KMS-11 (cell line): ENCODE data around the gene DOCK10.

ENCODE experiments used
- H2AFZ ChIP-seq: fragments of 200-600 bp; sonication (generic); 2 replicates; pipeline ENCODE4 v1.6.1; 2016; ENCODE audit warnings: antibody characterized with exemption, mixed run types, low read depth
- H3K27ac ChIP-seq: fragments of 200-600 bp; sonication (generic); 2 replicates; pipeline ENCODE4 v1.6.1; 2016; ENCODE audit warnings: mild to moderate bottlenecking, mixed run types
- H3K27me3 ChIP-seq: fragments of 200-600 bp; sonication (generic); 2 replicates; pipeline ENCODE4 v1.6.1; 2017; ENCODE audit warnings: mild to moderate bottlenecking, low read depth, mixed run types, moderate library complexity; ENCODE audit not compliant: insufficient read depth
- H3K36me3 ChIP-seq: fragments of 200-600 bp; sonication (generic); 2 replicates; pipeline ENCODE4 v1.6.1; 2017; ENCODE audit warnings: mild to moderate bottlenecking, mixed run types; ENCODE audit not compliant: insufficient read depth
- H3K4me1 ChIP-seq: fragments of 200-600 bp; sonication (generic); 2 replicates; pipeline ENCODE4 v1.6.1; 2016; ENCODE audit warnings: mild to moderate bottlenecking, low read depth, mixed run types; ENCODE audit not compliant: poor library complexity, severe bottlenecking
- H3K4me2 ChIP-seq: fragments of 200-600 bp; sonication (generic); 2 replicates; pipeline ENCODE4 v1.7.0; 2016; ENCODE audit warnings: mild to moderate bottlenecking, mixed run types
- H3K4me3 ChIP-seq: fragments of 200-600 bp; sonication (generic); IDR thresholded peaks from 2 replicates; pipeline ENCODE4 v1.6.1; 2017; ENCODE audit warnings: low read depth, low read length, mixed read lengths; ENCODE audit not compliant: insufficient read depth
- H3K79me2 ChIP-seq: fragments of 200-600 bp; sonication (generic); 2 replicates; pipeline ENCODE4 v1.6.1; 2016; ENCODE audit warnings: low read depth, mixed run types; ENCODE audit not compliant: insufficient read depth
- H3K9ac ChIP-seq: fragments of 200-600 bp; sonication (generic); 2 replicates; pipeline ENCODE4 v1.6.1; 2016; ENCODE audit warnings: mild to moderate bottlenecking, mixed run types
- H4K20me1 ChIP-seq: fragments of 200-600 bp; sonication (generic); 2 replicates; pipeline ENCODE4 v1.6.1; 2016; ENCODE audit warnings: mild to moderate bottlenecking, mixed run types; ENCODE audit not compliant: insufficient read depth
- CTCF ChIP-seq: fragments of 200-600 bp; sonication (generic); conservative IDR thresholded peaks from 2 replicates; pipeline ENCODE4 v1.6.1; 2017; ENCODE audit warnings: low read depth, mild to moderate bottlenecking, antibody characterized with exemption, low read length, moderate library complexity, mixed read lengths

The DOCK10 gene

GRCh38 chr2:224915136-224915535 lies 127.1 kb downstream of the DOCK10 start:
- no peak for TF ChIP-seq CTCF
- Histone ChIP-seq H3K9ac (no peak overlapping the region), H3K36me3 (no peaks in the 10 kb centered on the region), H3K27me3 (no peaks in the 10 kb centered on the region), H3K4me1 (no peaks in the 10 kb centered on the region), H3K4me3 (no peak overlapping the region), H4K20me1 (no peaks in the 10 kb centered on the region), H3K79me2 (no peaks in the 10 kb centered on the region), H3K27ac (no peak overlapping the region), H3K4me2 (no peak overlapping the region), H2AFZ (no peak overlapping the region)

GRCh38 chr2:224910574-224910925 lies 131.7 kb downstream of the DOCK10 start:
- no peak for TF ChIP-seq CTCF
- Histone ChIP-seq H3K4me2 (no peak overlapping the region), H3K36me3 (no peaks in the 10 kb centered on the region), H2AFZ (no peak overlapping the region), H3K4me3 (no peak overlapping the region), H3K9ac (no peak overlapping the region), H3K79me2 (no peaks in the 10 kb centered on the region), H3K27me3 (no peaks in the 10 kb centered on the region), H3K27ac (no peak overlapping the region), H4K20me1 (no peaks in the 10 kb centered on the region), H3K4me1 (no peaks in the 10 kb centered on the region)

- Histone ChIP-seq H3K79me2 (no peaks in the 10 kb centered on the region), H3K4me2 (no peak overlapping the region), H3K4me1 (no peaks in the 10 kb centered on the region), H3K4me3 (no peak overlapping the region), H2AFZ (no peak overlapping the region), H3K27me3 (no peaks in the 10 kb centered on the region), H3K9ac (no peak overlapping the region), H3K36me3 (no peaks in the 10 kb centered on the region), H3K27ac (no peak overlapping the region), H4K20me1 (no peaks in the 10 kb centered on the region)
- no peak for TF ChIP-seq CTCF
These were observed 132.2 kb downstream of the DOCK10 start for GRCh38 chr2:224909885-224910573.

- no peak overlapping the region for H3K4me3 ChIP-seq
- H3K9ac ChIP-seq: no peak overlapping the region
- no peaks in the 10 kb centered on the region for H3K79me2 ChIP-seq
- H3K27me3 ChIP-seq: no peaks in the 10 kb centered on the region
- no peak overlapping the region for H3K4me2 ChIP-seq
- H2AFZ ChIP-seq: no peak overlapping the region
- no peaks in the 10 kb centered on the region for H4K20me1 ChIP-seq
- no peak overlapping the region for H3K27ac ChIP-seq
- TF ChIP-seq CTCF: no peak
- no peaks in the 10 kb centered on the region for H3K4me1 ChIP-seq
- no peaks in the 10 kb centered on the region for H3K36me3 ChIP-seq
These were observed 133.4 kb downstream of the DOCK10 start for GRCh38 chr2:224908818-224909217.
